Effector CD8-positive, alpha-beta T cell (primary cell): ENCODE measurements around the gene PDE6D.
A peak's percentile ranks its signal among the peaks of the same experiment; 100 is the strongest.

Experiments
- DNase-seq: peaks from one replicate; lab custom pipeline; 2025; lab: John Stamatoyannopoulos, UW
- total RNA-seq, 4 experiments: gene quantifications; one replicate each; lab custom pipeline; 2026; lab: John Stamatoyannopoulos, UW

The PDE6D gene
- 24.1 to 28.1 (median 24.9) reads per million in 4 experiments for total RNA-seq

DNA sequence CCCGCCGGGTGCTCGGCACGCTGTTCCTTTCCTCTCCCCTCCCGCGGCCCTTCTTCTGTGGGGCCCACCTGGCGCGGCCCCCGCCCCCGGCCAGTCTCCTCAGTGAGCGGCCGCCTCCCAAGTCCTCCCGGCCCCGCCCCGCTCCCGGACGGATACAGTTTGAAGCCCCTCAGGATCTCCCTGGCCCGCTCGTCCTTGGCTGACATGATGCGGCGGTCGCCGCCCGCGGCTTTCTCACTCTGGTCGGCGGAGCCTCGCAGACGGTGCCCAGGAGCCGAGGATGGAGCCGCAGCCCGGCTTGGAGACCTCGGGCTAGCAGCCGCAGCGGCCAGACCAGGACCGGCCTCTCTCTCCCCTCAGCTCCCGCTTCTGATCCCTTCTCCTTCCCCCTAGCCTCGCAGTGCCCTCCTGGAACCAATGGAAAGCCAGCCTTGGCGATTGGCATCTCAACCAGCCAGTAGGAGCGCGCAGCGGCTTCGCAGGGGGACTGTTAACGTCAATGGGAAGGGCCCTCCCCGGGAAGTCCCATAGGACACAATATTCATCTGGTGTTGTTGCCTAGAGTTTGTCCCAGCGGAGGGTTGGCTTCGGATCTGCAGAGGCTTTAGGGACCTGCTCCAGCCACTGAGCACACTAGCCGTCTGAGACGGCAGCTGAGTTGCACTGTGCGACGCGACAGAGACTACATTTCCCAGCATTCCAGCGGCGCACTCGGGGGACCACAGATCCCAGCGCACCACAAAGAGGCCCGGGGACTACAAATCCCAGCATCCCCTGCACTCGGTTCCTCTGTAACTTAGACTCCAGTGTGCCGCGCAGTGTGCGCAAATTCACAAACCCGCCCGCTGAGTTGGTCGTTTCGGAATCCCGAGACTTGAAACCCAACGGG is at the start of gene PDE6D:
PDE6D (minus strand) TSS at position 374 of the 889 bp plus-strand sequence; CDS start at position 206, 168 bp downstream.
- DNase-seq = peak; percentile 95

DNA sequence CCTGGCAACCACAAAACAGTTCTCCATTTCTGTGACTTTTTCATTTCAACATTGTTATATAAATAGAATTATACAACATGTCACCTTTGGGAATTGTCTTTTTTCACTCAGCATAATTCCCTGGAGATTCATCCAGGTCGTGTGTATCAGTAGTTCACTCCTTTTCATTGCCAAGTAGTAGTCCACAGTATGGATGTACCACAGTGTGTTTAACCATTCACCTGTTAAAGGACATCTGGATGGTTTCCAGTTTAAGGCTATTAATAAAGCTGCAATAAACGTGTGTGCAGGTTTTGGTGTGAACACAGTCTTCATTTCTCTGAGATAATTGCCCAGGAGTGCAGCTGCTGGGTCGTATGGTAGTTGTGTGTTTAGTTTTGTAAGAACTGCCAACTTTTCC is 40.8 kb upstream of the PDE6D start:
- no peak for DNase-seq

GRCh38 chr2:231820786-231821303 is 39.8 kb upstream of the PDE6D start:
- DNase-seq = no peak

GRCh38 chr2:231819447-231820042 is 38.5 kb upstream of the PDE6D start:
- DNase-seq = no peak

DNA sequence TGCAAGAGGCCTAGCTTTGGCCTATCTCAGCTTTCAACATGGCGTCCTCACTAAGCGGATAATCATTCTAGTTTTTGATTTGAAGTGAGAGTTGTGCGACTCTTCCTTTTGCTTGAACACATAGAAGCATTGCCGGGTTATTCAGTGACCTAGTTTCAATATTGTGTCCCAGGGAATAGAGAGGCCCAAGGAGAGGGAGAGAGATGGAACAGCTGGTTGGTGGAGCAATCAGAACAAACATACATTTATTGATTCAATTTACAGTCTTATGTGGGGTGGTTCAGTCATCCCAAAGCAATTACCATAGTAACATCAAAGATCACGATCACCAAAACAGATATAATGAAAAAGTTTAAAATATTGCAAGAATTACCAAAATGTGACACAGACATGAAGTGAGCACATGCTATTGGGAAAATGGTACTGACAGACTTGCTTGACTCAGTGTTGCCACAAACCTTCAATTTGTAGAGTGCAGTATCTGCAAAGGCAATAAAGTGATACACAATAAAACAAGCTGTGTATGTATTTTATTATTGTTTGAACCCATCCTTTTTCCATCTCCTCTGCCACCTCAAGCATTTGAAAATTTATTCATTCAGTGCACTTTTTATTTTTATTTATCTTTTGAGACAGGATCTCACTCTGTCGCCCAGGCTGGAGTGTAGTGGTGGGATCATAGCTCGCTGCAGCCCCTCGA is 35.4 kb upstream of the PDE6D start:
- no peak for DNase-seq

DNA sequence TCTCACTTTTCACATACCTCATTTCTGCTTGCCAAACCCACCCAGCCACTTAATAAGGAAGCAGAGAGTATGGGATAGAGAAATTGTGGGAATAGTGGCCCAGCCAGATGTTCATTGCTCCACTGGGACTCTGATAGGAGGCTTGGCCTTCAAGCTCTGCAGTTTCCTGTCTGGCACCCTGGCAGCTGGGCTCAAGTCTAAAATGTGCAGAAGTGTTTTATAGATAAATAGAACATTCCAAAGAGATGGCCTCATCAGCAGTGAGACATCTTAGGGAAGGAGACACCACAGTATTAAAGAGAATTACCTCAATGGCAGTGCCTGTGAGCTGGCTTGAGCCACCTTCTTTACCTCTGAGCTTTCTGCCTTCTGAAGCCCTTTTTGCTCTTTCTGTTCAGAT is 29.8 kb upstream of the PDE6D start:
- DNase-seq = no peak

- DNase-seq = no peak
These were observed 25.9 kb upstream of the PDE6D start for GRCh38 chr2:231807020-231807419.

DNA sequence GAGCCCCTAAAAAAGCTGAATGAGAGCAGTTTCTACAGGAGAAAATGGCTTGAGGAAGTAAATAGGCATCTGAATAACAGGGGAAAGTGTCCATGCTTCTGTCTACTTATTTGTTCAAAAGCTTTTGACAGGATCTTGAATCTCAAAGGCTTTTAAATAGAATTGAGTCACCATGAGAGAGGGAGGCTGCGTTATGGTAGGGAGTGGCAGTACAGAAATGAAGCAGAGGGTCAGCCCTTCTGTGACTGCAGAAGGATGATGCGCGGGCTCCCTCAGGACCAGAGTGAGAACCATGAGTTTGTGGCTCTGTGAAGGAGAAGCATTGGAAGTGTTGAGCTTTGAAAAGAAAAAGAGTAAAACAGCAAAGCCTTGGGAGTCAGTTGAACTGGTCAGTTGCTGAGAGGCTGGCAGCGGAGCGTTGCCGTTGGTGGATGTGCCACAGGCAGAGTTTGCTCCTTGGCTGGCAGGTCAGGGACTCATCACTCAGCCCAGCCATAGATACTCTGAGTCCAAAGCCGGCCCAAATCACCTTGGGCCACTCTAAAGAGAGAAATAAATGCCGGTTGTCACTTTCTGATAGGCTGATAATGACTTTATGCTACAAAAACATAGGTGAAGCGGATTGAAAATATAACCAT is 22.5 kb upstream of the PDE6D start:
- no peak for DNase-seq

GRCh38 chr2:231800493-231801091 is 19.5 kb upstream of the PDE6D start:
- no peak for DNase-seq

- no peak for DNase-seq
These were observed 14.6 kb upstream of the PDE6D start for GRCh38 chr2:231795525-231796327.

- no peak for DNase-seq
These were observed 13.3 kb upstream of the PDE6D start for GRCh38 chr2:231794383-231794782.

- DNase-seq = no peak
These were observed 10.0 kb upstream of the PDE6D start for GRCh38 chr2:231791107-231791506.

GRCh38 chr2:231786917-231787292 is 5.8 kb upstream of the PDE6D start:
- no peak for DNase-seq

- peak; percentile 60 for DNase-seq
These were observed 5.3 kb upstream of the PDE6D start, which contains the start of gene COPS7B for GRCh38 chr2:231786177-231786916. COPS7B (plus strand) TSS chr2:231786445; CDS start chr2:231788571, 2,126 bp downstream.

- DNase-seq = no peak
These were observed 4.7 kb upstream of the PDE6D start for GRCh38 chr2:231785822-231786176.

- no peak for DNase-seq
These were observed 4.3 kb upstream of the PDE6D start for GRCh38 chr2:231785413-231785812.

- DNase-seq = peak; percentile 9
These were observed 980 bp upstream of the PDE6D start for GRCh38 chr2:231781798-231782726.

DNA sequence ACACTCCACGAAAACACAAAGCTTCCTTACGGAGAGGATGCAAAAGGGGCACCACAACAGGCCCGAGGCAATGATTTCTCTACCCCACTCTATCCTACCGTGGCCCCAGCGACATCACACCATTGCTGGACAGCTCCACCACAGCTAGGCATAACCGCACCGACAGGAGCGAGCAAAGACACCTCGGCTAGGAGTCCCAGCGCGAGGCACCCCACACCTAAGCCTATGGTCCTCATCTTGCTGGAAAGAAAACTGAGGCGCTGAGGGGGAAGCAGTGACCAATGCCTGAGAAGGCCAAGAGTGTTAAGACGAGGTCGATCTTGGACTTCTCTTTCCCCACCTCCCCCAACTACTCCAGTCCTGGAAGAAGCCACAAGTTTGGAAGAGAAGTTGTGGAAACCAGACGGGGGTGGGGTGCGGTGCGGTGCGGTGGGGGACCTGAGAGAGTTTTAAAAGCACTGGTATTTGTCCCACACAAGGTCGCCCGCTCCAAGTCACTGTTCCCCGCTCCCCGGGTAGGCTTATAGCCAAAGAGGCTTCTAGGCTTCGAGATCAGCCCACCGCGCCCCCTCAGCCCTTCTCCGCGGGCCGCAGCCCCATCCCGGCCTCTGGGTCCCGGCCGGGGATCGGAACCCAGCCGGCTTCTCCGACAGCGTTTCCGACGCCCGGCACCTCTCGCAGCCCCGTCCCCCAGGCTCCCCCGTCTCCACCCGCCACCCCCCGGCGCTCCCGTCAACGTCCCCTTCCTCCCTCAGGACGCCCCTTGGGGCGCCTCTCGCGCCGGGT is 766 bp downstream of the PDE6D start:
- DNase-seq = no peak
